ENCODE measurements around the gene TOR2A. TPM values are rescaled to one million over a fixed set of nuclear protein-coding genes. Genes with fewer than 3 reads are reported as not detected.

TOR2A gene
- total and polyA plus RNA-seq, 8 donors = 5.0 to 87.8 (median 11.1) TPM

DNA sequence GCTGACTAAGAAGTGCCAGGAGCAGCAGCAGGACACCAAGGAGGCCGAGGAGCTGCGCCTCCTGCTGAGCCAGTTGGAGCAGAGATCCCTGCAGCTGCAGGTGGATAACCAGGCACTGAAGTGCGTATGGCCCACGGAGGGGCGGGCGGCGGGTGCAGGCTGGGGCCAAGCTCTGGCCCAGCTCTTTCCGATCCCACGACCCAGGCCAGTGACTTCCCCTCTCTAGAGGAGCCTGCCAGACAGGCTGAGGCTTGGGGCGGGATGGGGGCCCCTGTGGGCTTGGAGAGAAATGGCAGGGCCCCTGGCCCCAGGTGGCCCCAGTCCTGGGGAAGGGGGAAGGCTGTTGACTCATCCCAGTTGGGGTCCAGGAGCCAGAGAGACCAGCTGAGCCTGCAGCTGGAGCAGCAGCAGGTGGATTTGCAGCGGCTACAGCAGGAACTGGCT, 23.2 kb downstream of the TOR2A start:
- H3K36me3 ChIP-seq = no peaks in the 10 kb centered on the region
- H3K27me3 ChIP-seq = no peaks in the 10 kb centered on the region
- H3K9me3 ChIP-seq = no peaks in the 10 kb centered on the region
- DNase-seq = no peak
- intact Hi-C loops (cut with DNase I; ENCODE audit: low total_unique reads) = no loop called here
- H3K27ac ChIP-seq = no peak overlapping the region
- TF ChIP-seq, protein P1, sequence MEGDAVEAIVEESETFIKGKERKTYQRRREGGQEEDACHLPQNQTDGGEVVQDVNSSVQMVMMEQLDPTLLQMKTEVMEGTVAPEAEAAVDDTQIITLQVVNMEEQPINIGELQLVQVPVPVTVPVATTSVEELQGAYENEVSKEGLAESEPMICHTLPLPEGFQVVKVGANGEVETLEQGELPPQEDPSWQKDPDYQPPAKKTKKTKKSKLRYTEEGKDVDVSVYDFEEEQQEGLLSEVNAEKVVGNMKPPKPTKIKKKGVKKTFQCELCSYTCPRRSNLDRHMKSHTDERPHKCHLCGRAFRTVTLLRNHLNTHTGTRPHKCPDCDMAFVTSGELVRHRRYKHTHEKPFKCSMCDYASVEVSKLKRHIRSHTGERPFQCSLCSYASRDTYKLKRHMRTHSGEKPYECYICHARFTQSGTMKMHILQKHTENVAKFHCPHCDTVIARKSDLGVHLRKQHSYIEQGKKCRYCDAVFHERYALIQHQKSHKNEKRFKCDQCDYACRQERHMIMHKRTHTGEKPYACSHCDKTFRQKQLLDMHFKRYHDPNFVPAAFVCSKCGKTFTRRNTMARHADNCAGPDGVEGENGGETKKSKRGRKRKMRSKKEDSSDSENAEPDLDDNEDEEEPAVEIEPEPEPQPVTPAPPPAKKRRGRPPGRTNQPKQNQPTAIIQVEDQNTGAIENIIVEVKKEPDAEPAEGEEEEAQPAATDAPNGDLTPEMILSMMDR (IDR thresholded peaks at IDR 0.05) = no peak
- no peak for TF ChIP-seq POLR2A (IDR thresholded peaks at IDR 0.05)
- 82 to 89% (median 87%) methylated on average over 10 to 11 of the region's 11 CpGs for WGBS, 5 donors
- H3K4me1 ChIP-seq = peaks cover 16 to 25% (median 22%) of the 10 kb centered on the region in 4 donors
- H3K4me3 ChIP-seq = no peak overlapping the region

DNA sequence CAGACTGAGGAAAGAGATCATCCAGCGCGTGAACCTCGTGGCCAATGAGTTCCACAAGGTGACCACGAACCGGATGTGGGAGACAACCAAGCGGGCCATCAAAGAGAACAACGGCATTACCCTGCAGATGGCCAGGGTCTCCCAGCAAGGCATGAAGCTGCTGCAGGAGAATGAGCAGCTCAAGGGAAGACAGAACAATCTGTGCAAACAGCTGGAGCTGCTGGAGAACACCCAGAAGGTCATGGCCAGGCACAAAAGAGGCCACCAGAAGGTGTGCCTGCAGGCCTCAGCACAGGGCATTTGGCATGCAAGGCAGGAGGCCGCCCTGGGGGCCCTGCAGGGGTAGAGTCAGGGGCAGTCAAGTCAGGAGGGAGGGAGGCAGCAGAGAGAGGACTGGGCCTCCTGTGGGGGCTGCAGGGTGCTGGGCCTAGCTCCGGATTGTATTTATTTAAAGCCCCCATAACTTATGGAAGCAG, 23.8 kb downstream of the TOR2A start:
- Histone ChIP-seq H3K4me3 (no peak overlapping the region), H3K27ac (no peak overlapping the region), H3K4me1 (peaks cover 14 to 23% (median 19%) of the 10 kb centered on the region in 4 donors), H3K27me3 (no peaks in the 10 kb centered on the region), H3K9me3 (no peaks in the 10 kb centered on the region), H3K36me3 (no peaks in the 10 kb centered on the region)
- DNase-seq = no peak
- intact Hi-C loops (cut with DNase I; ENCODE audit: low total_unique reads) = no loop called here
- no peak for TF ChIP-seq EP300 (IDR thresholded peaks at IDR 0.05)
- TF ChIP-seq POLR2A (IDR thresholded peaks at IDR 0.05) = no peak
- TF ChIP-seq, protein P1 (IDR thresholded peaks at IDR 0.05) = no peak
- no peak for TF ChIP-seq POLR2AphosphoS5 (IDR thresholded peaks at IDR 0.05)
- 64 to 74% (median 70%) methylated on average over 8 to 9 of the region's 9 CpGs for WGBS, 5 donors

DNA sequence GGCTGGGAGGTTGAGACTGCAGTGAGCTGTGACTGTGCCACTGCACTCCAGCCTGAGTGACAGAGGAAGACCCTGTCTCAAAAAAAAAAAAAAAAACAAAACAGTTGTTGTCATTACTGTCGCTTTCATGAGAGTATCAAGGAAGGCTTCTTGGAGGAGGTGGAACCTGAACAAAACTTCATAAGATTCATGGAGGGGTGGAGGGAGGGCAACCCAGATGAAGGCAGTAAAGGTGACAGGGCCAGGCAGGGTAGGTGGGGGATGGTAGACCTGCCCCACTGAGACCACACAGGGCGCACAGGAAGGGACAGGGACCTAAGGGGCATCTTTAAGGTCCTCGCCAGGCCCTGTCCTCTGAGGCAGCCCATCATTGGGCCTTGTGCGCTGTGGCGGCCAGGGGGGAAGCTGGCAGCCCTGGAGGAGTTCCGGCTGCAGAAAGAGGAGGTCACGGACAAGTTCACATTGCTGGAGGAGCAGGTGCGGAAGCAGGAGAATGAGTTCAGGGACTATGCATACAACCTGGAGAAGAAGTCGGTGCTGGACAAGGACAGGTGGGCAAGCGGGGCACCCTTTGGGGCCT, 24.8 kb downstream of the TOR2A start:
- no peaks in the 10 kb centered on the region for H3K36me3 ChIP-seq
- 90 to 95% (median 93%) methylated on average over 10 of the region's 10 CpGs for WGBS, 5 donors
- peaks cover 0 to 2% (median 0%) of the 10 kb centered on the region in 3 donors for H3K27me3 ChIP-seq
- no peak for TF ChIP-seq POLR2AphosphoS5 (IDR thresholded peaks at IDR 0.05)
- no peak for TF ChIP-seq EP300 (IDR thresholded peaks at IDR 0.05)
- no peak for TF ChIP-seq POLR2A (IDR thresholded peaks at IDR 0.05)
- TF ChIP-seq, protein P1 (IDR thresholded peaks at IDR 0.05) = no peak
- DNase-seq = no peak
- H3K9me3 ChIP-seq = no peaks in the 10 kb centered on the region
- intact Hi-C loops (cut with DNase I; ENCODE audit: low total_unique reads) = no loop called here
- peaks cover 11 to 19% (median 13%) of the 10 kb centered on the region in 4 donors for H3K4me1 ChIP-seq
- no peak overlapping the region for H3K27ac ChIP-seq
- H3K4me3 ChIP-seq = no peak overlapping the region

DNA sequence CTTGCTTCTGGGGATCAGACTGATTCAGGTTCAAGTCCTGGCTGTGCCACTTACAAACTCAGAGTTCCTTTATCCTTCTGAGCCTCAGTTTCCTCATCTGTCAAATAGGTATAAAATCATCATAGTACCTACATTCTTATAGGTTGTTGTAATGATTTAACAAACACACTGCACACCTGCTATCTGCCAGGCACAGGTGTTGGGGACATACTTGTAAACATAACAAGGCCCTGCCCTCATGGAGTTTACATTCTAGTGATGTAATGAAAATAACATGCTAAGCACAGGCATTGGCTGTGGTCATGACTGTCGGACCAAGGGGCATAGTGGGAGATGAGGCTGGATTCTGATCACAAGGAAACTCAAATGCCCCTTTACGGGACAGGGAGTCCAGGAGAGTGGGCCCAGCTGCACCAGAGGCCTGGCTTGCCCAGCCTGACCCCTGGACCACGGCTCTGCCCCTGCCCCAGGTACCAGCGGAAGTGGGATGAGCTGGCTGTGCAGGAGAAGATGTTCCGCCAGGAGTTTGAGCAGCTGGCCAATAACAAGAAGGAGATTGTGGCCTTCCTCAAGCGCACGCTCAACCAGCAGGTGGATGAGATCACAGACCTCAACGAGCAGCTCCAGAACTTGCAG, 26.0 kb downstream of the TOR2A start:
- intact Hi-C loops (cut with DNase I; ENCODE audit: low total_unique reads) = no loop called here
- H3K27ac ChIP-seq = no peak overlapping the region
- no peak for DNase-seq
- no peak for TF ChIP-seq POLR2AphosphoS5 (IDR thresholded peaks at IDR 0.05)
- no peak for TF ChIP-seq POLR2A (IDR thresholded peaks at IDR 0.05)
- no peak for TF ChIP-seq EP300 (IDR thresholded peaks at IDR 0.05)
- TF ChIP-seq, protein P1 (IDR thresholded peaks at IDR 0.05) = no peak
- peaks cover 0 to 5% (median 0%) of the 10 kb centered on the region in 3 donors for H3K27me3 ChIP-seq
- 89 to 97% (median 93%) methylated on average over 8 of the region's 8 CpGs for WGBS, 5 donors
- H3K4me1 ChIP-seq = peaks cover 1 to 8% (median 3%) of the 10 kb centered on the region in 4 donors
- no peaks in the 10 kb centered on the region for H3K36me3 ChIP-seq
- no peaks in the 10 kb centered on the region for H3K9me3 ChIP-seq
- H3K4me3 ChIP-seq = no peak overlapping the region
